ENCODE data around the gene MYZAP.

The MYZAP gene

DNA sequence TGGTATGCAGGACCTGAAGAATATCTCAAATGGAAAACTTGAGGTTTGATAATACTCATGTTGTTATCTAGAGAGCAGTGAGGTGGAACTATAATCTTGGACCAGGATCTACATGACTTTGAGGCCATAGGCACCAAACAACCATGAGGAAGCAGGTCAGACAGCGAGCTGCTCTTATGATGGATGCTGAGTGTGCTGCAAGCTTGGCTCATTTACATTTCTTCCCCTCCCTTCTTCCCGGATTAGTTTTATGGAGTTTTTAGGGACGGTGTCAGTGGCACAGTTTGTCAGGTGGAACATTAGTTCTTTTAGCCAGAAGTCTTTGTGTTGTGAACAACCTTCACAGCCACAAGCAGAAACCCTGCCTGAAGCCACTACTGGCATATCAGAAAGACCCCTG, 8.0 kb upstream of the MYZAP start:
- Histone ChIP-seq H3K27ac (no peak overlapping the region), H3K36me3 (no peaks in the 10 kb centered on the region), H3K4me3 (ENCODE audit: low read depth in 1 of 2, low read length in 1 of 2) (no peak overlapping the region), H3K4me1 (ENCODE audit: control insufficient read depth in 1 of 2, insufficient read depth in 1 of 2, low read depth in 1 of 2, low read length in 1 of 2) (no peaks in the 10 kb centered on the region), H3K9me3 (no peaks in the 10 kb centered on the region), H3K27me3 (peaks cover 17% of the 10 kb centered on the region)
- TF ChIP-seq CTCF (IDR thresholded peaks at IDR 0.05), result no peak

DNA sequence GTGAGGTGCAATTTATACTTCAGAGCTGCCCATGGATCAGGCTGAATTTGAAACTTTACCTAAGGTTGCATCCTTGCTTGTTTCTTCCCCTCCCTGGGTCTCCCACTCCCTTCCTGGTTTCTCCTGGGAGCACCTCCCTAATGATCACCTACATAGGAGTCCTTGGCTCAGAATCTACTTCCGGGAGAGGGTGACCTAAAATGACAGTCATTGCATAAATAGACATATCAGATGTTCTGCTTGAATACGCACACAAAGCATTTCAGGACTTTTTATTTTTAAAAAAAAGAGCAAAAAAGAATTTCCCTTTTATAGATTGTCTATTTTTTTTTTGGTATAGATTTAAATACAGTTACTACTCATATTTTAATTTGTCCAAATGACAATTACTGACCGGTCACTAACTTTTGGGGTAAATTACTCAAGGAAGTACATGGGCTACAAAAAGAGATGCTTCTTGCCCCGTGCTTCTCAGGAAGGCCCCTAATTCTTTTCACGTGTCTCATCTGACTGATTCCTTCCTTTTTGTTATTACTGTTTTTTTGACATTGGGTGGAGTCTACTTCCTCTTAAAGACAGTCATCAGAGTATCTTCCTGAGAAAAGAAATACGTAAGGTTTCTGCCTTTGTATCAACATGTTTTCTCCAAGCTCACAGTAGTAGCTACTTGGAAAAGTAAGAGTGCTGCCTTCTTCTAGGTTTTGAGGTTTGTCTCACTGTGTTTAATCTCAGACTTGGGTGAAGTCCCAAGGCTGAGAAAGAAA, 4.9 kb upstream of the MYZAP start:
- no peak overlapping the region for H3K27ac ChIP-seq

DNA sequence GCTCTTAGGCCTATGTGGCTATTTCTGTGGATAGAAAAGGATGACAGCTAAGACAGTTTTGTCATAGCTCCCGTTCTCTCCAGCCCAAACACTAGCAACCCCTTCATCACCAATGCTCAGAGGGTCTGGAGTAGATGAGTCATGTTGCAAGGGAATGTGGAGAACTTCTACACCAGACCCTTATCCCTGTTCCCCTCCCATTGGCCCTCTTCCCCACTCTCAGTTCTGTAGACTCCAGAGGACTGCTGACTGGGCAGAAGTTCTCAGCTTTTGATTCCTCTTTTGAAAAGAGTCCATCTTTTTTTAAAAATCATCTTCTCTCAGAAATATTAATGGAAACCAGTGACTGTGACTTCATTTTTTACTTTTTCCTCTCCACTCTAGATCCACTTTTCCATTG, 2.4 kb upstream of the MYZAP start:
- H3K27me3 ChIP-seq, result peaks cover 58% of the 10 kb centered on the region
- H3K4me1 ChIP-seq (ENCODE audit: control insufficient read depth in 1 of 2, insufficient read depth in 1 of 2, low read depth in 1 of 2, low read length in 1 of 2), result peaks cover 0 to 2% of the 10 kb centered on the region in 2 experiments
- no peak for TF ChIP-seq CTCF (IDR thresholded peaks at IDR 0.05)
- no peaks in the 10 kb centered on the region for H3K36me3 ChIP-seq
- no peaks in the 10 kb centered on the region for H3K9me3 ChIP-seq
- no peak overlapping the region for H3K27ac ChIP-seq
- no peak overlapping the region for H3K4me3 ChIP-seq (ENCODE audit: low read depth in 1 of 2, low read length in 1 of 2)

More for the DNA sequence above, 4.9 kb upstream of the MYZAP start:
- Histone ChIP-seq H3K4me3 (ENCODE audit: low read depth in 1 of 2, low read length in 1 of 2) (no peak overlapping the region), H3K9me3 (no peaks in the 10 kb centered on the region), H3K4me1 (ENCODE audit: control insufficient read depth in 1 of 2, insufficient read depth in 1 of 2, low read depth in 1 of 2, low read length in 1 of 2) (peaks cover 0 to 2% of the 10 kb centered on the region in 2 experiments), H3K36me3 (no peaks in the 10 kb centered on the region), H3K27me3 (peaks cover 34% of the 10 kb centered on the region)
- no peak for TF ChIP-seq CTCF (IDR thresholded peaks at IDR 0.05)

DNA sequence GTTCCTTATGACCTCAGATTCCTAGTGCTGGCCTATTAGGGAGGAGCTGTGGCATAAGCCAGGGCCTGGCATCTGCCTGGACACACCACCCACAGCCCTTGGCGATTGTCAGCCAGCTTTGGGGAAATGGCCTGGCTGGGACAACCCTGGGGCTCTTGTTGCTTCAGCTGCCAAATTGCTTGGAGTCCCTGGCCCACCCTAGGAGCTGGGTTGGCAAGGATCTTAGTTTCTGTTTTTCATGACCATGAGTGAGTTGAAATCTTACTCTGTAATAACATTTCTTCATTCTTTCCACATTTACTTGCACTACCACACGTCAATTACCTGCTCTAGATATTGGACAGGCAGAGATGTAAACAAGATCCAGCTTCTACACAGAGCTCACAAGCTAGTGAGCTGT, 1.9 kb upstream of the MYZAP start:
- Histone ChIP-seq H3K27ac (no peak overlapping the region), H3K27me3 (peaks cover 63% of the 10 kb centered on the region), H3K4me3 (ENCODE audit: low read depth in 1 of 2, low read length in 1 of 2) (no peak overlapping the region), H3K9me3 (no peaks in the 10 kb centered on the region), H3K36me3 (no peaks in the 10 kb centered on the region), H3K4me1 (ENCODE audit: control insufficient read depth in 1 of 2, insufficient read depth in 1 of 2, low read depth in 1 of 2, low read length in 1 of 2) (peaks cover 0 to 2% of the 10 kb centered on the region in 2 experiments)
- TF ChIP-seq CTCF (IDR thresholded peaks at IDR 0.05), result no peak

DNA sequence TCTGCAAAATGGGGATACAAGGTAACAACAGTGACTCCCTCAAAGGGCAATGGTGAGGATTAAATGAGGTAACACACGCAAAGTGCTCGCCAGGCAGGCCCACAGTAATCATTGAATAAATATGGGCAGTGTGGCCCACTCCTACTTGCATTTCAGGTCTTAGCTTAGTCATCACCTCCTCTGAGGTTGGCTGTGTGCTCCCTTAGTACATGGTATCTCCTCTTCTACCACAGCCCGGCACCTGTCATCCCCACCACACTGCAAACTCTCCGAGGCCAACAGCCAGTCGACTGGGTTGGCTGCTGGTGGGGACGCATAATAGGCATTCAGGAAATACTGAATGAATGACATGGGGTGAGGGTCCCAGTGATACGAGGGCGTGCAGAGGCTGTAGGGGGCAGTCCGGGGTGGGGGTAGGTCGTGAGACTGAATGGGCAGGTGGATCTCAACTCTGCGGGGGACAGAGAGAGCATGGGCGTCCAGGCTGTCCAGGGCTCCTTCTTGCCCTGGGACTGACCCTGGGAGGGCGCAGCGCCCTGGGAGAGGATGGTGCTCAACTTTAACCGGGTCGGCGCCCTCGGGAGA, 375 bp upstream of the MYZAP start:
- Histone ChIP-seq H3K27me3 (peaks cover 69% of the 10 kb centered on the region), H3K4me1 (ENCODE audit: control insufficient read depth in 1 of 2, insufficient read depth in 1 of 2, low read depth in 1 of 2, low read length in 1 of 2) (peaks cover 0 to 2% of the 10 kb centered on the region in 2 experiments), H3K27ac (no peak overlapping the region), H3K9me3 (no peaks in the 10 kb centered on the region), H3K36me3 (no peaks in the 10 kb centered on the region), H3K4me3 (ENCODE audit: low read depth in 1 of 2, low read length in 1 of 2) (no peak overlapping the region)
- no peak for TF ChIP-seq CTCF (IDR thresholded peaks at IDR 0.05)

Data from neutrophil (primary cell).